Ectodermal cell (in vitro differentiated cells): ENCODE data around the gene SH2D3C.

Experiments used
- H3K27ac ChIP-seq: 2 replicates; pipeline ENCODE4 v1.7.0; 2013; ENCODE audit warnings: mild to moderate bottlenecking, low read depth, low read length; ENCODE audit not compliant: insufficient read depth, poor library complexity, severe bottlenecking
- H3K27me3 ChIP-seq: 2 replicates; pipeline ENCODE4 v1.7.0; 2013; ENCODE audit warnings: mild to moderate bottlenecking, low read length; ENCODE audit not compliant: insufficient read depth, control insufficient read depth, poor library complexity, severe bottlenecking
- H3K36me3 ChIP-seq: one replicate; pipeline ENCODE4 v1.7.0; 2013; ENCODE audit warnings: low read length; ENCODE audit not compliant: control insufficient read depth, insufficient read depth
- H3K4me1 ChIP-seq: one replicate; pipeline ENCODE4 v1.7.0; 2013; ENCODE audit warnings: low read length; ENCODE audit not compliant: control insufficient read depth, insufficient read depth
- H3K4me3 ChIP-seq: 2 replicates; pipeline ENCODE4 v1.7.0; 2013; ENCODE audit warnings: low read depth, low read length, control low read depth; ENCODE audit not compliant: insufficient read depth
- H3K9me3 ChIP-seq: 2 replicates; pipeline ENCODE4 v1.7.0; 2013; ENCODE audit warnings: mild to moderate bottlenecking, low read length, moderate library complexity; ENCODE audit not compliant: control insufficient read depth
- WGBS, 2 experiments: methylation state at CpG; one replicate each; pipeline ENCODE4 v1.1.7; 2013; ENCODE audit warnings: missing lambda C conversion rate in 2 of 2; 5-methylcytosine and 5-hydroxymethylcytosine counted together

Gene SH2D3C

GRCh38 chr9:127698985-127699670 is 79.3 kb downstream of the SH2D3C start:
- Histone ChIP-seq H3K27me3 (no peaks in the 10 kb centered on the region), H3K27ac (peak overlapping the region; percentile 26), H3K36me3 (no peaks in the 10 kb centered on the region), H3K4me1 (no peaks in the 10 kb centered on the region), H3K4me3 (peak overlapping the region; percentile 27), H3K9me3 (no peaks in the 10 kb centered on the region)
- WGBS, 2 experiments = 36 to 41% methylated on average over 41 of the region's 41 CpGs

- H3K27ac ChIP-seq = no peak overlapping the region
- no peaks in the 10 kb centered on the region for H3K9me3 ChIP-seq
- no peaks in the 10 kb centered on the region for H3K27me3 ChIP-seq
- H3K4me1 ChIP-seq = no peaks in the 10 kb centered on the region
- WGBS, 2 experiments = 89 to 95% methylated on average over 5 of the region's 5 CpGs
- no peak overlapping the region for H3K4me3 ChIP-seq
- H3K36me3 ChIP-seq = no peaks in the 10 kb centered on the region
These were observed 80.1 kb downstream of the SH2D3C start for GRCh38 chr9:127698386-127698785.

- Histone ChIP-seq H3K27me3 (no peaks in the 10 kb centered on the region), H3K4me3 (no peak overlapping the region), H3K9me3 (no peaks in the 10 kb centered on the region), H3K4me1 (no peaks in the 10 kb centered on the region), H3K36me3 (no peaks in the 10 kb centered on the region), H3K27ac (no peak overlapping the region)
- 90 to 94% methylated on average over 5 of the region's 5 CpGs for WGBS, 2 experiments
These were observed 80.9 kb downstream of the SH2D3C start for GRCh38 chr9:127697575-127697974.

GRCh38 chr9:127694890-127695720 is 83.4 kb downstream of the SH2D3C start:
- 94% methylated on average over 9 of the region's 9 CpGs for WGBS, 2 experiments
- no peaks in the 10 kb centered on the region for H3K36me3 ChIP-seq
- no peaks in the 10 kb centered on the region for H3K27me3 ChIP-seq
- H3K27ac ChIP-seq = no peak overlapping the region
- no peaks in the 10 kb centered on the region for H3K4me1 ChIP-seq
- H3K4me3 ChIP-seq = no peak overlapping the region
- H3K9me3 ChIP-seq = no peaks in the 10 kb centered on the region

- WGBS, 2 experiments = 90 to 95% methylated on average over 4 of the region's 4 CpGs
These were observed 84.8 kb downstream of the SH2D3C start for GRCh38 chr9:127693697-127694096.

GRCh38 chr9:127693143-127693542 is 85.3 kb downstream of the SH2D3C start:
- H3K4me3 ChIP-seq = no peak overlapping the region
- H3K27me3 ChIP-seq = no peaks in the 10 kb centered on the region
- no peaks in the 10 kb centered on the region for H3K36me3 ChIP-seq
- H3K4me1 ChIP-seq = no peaks in the 10 kb centered on the region
- H3K9me3 ChIP-seq = no peaks in the 10 kb centered on the region
- 91 to 93% methylated on average over 10 of the region's 10 CpGs for WGBS, 2 experiments
- no peak overlapping the region for H3K27ac ChIP-seq

More at GRCh38 chr9:127693697-127694096, 84.8 kb downstream of the SH2D3C start:
- no peak overlapping the region for H3K27ac ChIP-seq
- H3K27me3 ChIP-seq = no peaks in the 10 kb centered on the region
- no peaks in the 10 kb centered on the region for H3K36me3 ChIP-seq
- H3K4me3 ChIP-seq = no peak overlapping the region
- H3K4me1 ChIP-seq = no peaks in the 10 kb centered on the region
- no peaks in the 10 kb centered on the region for H3K9me3 ChIP-seq

- Histone ChIP-seq H3K4me1 (no peaks in the 10 kb centered on the region), H3K36me3 (no peaks in the 10 kb centered on the region), H3K27ac (no peak overlapping the region), H3K27me3 (no peaks in the 10 kb centered on the region), H3K9me3 (no peaks in the 10 kb centered on the region), H3K4me3 (no peak overlapping the region)
- 90% methylated on average over 20 of the region's 20 CpGs for WGBS, 2 experiments
These were observed 86.4 kb downstream of the SH2D3C start for GRCh38 chr9:127692071-127692470.

GRCh38 chr9:127690735-127691134 is 87.7 kb downstream of the SH2D3C start:
- H3K9me3 ChIP-seq = no peaks in the 10 kb centered on the region
- H3K4me3 ChIP-seq = no peak overlapping the region
- no peak overlapping the region for H3K27ac ChIP-seq
- no peaks in the 10 kb centered on the region for H3K36me3 ChIP-seq
- no peaks in the 10 kb centered on the region for H3K27me3 ChIP-seq
- WGBS, 2 experiments = 98 to 99% methylated on average over 9 to 10 of the region's 10 CpGs
- no peaks in the 10 kb centered on the region for H3K4me1 ChIP-seq

GRCh38 chr9:127689329-127690000 is 89.0 kb downstream of the SH2D3C start:
- H3K27me3 ChIP-seq = no peaks in the 10 kb centered on the region
- H3K9me3 ChIP-seq = no peaks in the 10 kb centered on the region
- H3K4me1 ChIP-seq = no peaks in the 10 kb centered on the region
- H3K4me3 ChIP-seq = no peak overlapping the region
- WGBS, 2 experiments = 94 to 95% methylated on average over 13 of the region's 13 CpGs
- no peaks in the 10 kb centered on the region for H3K36me3 ChIP-seq
- no peak overlapping the region for H3K27ac ChIP-seq
